Measurements from ENCODE around the gene SPATA20.

DNA sequence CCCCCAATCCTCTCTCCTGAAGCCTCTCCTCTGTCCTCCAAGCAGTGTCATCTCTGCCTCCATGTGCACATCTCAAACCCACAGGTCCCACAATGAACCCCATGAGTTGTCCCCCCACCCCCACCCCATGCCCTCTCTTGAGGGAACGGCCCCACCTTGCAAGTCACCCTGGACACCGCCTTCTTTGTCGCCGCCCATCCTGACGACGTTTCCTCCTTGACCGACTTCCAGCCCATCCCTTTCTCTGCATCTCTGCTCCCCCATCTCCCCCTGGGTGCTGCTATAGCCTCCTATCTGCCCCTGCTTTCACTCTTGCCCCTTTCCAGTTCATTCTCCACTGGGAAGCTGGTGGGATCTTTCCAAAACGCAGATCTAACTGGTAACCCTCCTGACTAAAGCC lies 1.7 kb upstream of the SPATA20 start:
- TF ChIP-seq CTCF (IDR thresholded peaks at IDR 0.05), result no peak
- no peak for TF ChIP-seq POLR2A (IDR thresholded peaks at IDR 0.05)
